Suppressor macrophage (primary cell): ENCODE measurements around the gene BZW2.
A peak's percentile ranks its signal among the peaks of the same experiment; 100 is the strongest.

Experiments
- DNase-seq, 4 experiments: peaks; one replicate each; pipeline ENCODE4 v3.0.0-alpha.2; 2020 to 2022

The BZW2 gene

DNA sequence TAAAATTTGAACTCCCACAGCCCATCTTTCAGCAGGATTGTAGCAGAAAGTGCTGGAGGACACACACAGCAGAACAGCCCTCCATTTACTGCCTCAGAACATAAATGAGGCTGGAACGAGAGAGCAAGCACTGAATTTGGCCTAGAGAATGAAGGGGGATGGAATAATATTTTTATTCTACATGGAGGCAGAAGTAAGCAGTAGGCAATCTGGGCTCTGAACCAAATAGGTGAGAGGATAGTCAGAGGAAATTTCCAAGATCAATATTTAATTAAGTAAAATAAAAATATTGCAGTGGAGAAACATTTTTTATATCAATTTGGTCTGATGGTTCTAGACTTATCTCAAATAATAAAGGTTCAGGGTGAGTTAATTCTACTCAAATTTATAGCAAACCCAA, 78.4 kb downstream of the BZW2 start:
- DNase-seq, result no peak

- no peak for DNase-seq
Measured at GRCh38 chr7:16726189-16726588, 80.2 kb downstream of the BZW2 start.

DNA sequence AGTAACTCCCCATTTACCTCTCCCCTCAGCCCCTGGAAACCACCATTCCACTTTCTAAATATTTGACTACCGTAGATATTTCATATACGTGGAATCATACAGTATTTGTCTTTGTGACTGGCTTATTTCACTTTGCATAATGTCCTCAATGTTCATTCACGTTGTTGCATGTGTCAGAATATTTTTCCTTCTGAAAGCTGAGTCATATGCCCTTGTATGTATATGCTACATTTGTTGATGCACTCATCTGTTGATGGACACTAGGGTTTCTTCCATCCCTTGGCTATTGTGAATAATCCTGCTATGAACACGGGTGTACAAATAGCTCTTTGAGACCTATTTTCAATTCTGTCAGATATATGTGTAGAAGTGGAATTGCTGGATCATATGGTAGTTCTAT, 81.8 kb downstream of the BZW2 start:
- no peak for DNase-seq

- no peak for DNase-seq
Measured at GRCh38 chr7:16728811-16729210, 82.8 kb downstream of the BZW2 start.

GRCh38 chr7:16729541-16729940, 83.6 kb downstream of the BZW2 start:
- DNase-seq, result no peak

DNA sequence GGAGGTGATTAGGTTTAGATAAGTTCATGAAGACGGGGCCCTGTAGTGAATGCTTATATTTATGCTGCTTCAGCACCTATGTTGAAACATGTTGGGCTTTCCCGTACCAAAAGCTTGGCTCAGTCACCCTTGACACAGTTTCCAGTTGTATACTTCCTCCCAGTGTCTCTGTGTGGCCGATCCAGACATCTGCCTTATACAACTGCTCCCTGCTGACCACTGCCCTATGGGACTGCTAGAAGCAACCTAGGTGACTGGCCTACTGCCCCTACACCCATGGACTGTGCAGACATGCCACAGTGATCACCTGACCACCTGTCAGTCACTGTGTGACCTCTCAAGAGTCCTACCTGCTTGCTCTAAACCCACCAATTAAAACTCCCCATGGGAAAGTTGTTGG, 85.0 kb downstream of the BZW2 start:
- DNase-seq, result peak; percentile 9 to 46 (median 36)

GRCh38 chr7:16732828-16733227, 86.8 kb downstream of the BZW2 start:
- no peak for DNase-seq

- no peak for DNase-seq
Measured at GRCh38 chr7:16734148-16734726, 88.3 kb downstream of the BZW2 start.

GRCh38 chr7:16735020-16735419, 89.0 kb downstream of the BZW2 start:
- DNase-seq, result no peak

- DNase-seq, result no peak
Measured at GRCh38 chr7:16738011-16738688, 92.2 kb downstream of the BZW2 start.

GRCh38 chr7:16739863-16740622, 94.1 kb downstream of the BZW2 start:
- peak; percentile 16 to 55 (median 28) for DNase-seq

DNA sequence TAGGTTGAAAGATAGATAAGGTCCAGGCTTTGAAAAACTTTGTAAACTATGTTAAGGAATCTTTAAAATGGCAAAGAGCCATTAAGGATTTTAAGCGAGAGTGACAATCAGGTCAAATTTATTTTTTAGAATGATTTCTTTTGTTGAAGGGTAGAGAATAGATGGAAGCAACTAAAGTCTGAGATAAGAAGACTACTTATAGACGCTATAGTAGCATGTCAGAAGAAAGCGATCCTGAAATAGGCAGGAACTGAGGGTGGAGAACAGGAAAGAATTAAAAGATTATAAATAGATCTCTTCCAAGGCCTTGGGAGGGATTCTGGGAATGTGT, 94.6 kb downstream of the BZW2 start:
- DNase-seq, result no peak

DNA sequence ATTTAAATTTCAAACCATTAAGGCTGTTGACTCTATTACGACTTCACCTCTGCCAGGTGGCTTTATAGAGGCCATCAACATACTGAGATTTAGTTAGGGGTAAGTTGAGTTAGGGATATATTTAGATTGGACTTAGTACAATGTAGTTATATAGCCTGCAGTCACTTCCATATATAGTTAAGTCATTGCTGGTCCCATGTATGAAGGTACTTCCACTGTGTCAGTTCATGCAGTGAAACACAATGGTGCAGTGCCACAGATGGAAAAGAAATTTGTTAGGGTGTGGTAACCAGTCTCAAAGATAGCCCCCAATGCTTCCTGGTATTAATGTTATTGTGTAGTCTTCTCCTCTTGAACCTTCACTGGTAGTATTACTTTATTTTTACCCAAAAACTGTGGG, 95.0 kb downstream of the BZW2 start:
- DNase-seq, result no peak

GRCh38 chr7:16741676-16742075, 95.7 kb downstream of the BZW2 start:
- DNase-seq, result no peak

GRCh38 chr7:16742547-16742946, 96.6 kb downstream of the BZW2 start:
- DNase-seq, result no peak

DNA sequence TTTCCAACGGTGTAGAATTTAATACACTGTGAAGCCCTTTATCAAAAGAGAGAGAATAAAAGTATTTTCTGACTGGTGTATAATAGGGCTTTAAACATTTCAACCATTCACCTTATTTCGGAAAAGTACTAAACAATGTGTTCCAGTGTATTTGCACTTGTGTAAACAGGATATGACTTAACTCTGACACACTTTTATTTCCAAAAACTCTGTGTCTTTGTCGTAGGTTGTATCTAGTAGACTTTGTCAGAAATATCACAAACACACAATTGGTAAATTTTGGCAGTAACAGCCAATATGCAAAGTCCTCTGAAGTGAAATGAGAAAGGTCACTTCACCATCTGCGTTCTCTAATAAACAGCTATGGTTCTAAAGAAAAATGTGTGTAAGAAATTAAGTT, 97.3 kb downstream of the BZW2 start:
- DNase-seq, result no peak

DNA sequence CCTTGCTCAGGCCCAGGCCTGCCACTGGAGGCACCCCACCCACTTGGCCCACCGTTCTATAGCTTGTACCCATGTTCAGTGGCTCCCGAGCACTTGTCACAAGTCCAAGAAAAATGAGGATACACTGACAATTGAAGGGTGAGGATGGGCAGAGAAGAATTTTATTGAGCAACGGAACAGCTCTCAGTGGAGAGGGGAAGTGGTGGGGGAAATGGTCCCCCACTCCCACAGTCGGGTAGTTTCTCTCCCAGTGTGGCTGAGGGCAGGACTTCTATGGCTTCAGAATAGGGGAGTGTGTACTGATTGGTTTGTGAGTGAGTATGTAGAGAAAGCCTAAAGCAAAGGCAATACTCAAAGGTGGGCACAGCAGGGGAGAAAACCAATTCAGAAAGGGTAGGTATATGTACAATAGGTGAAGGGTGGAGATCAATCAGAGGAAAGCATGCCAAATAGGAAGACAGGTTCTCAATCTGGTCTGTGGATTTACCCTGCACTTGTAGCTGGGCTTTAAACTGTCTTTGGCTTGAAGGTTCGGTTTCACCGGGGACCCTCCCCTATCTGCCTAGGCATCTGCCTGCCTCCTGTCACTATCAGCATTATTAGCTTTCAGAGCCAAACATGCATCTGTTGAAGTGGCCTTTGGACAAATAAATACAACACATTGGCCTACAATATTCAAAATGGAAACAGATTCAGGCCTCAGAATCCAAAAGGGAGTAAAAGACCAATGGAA, 98.7 kb downstream of the BZW2 start:
- peak; percentile 15 to 54 (median 32) for DNase-seq

GRCh38 chr7:16745645-16746044, 99.7 kb downstream of the BZW2 start:
- DNase-seq, result no peak

DNA sequence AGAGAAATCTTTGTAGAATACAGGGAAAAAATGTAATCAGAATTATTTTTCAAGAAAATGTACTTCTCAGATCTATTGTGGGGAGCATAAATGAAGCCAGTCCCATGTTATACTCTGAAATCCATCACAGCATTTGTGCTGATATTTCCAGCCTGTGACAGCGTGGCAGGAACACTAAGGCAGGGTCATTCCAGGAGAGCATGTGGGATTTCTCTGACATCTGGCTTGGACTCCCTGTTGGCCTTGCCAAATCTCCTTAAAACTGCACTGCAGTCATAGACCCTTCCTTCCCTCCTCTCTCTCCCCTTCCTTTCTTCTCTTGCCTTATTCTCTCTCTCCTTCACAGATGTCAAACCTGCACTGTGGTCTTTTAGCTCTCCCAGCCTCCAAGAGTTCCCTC, 101.1 kb downstream of the BZW2 start:
- no peak for DNase-seq

GRCh38 chr7:16753102-16753931, 107.3 kb downstream of the BZW2 start, which contains the start of gene TSPAN13:
TSS of gene TSPAN13 (plus strand) at chr7:16753755. CDS start at chr7:16753968, 213 bp downstream.
- peak; percentile 41 to 82 (median 62) for DNase-seq

- DNase-seq, result peak; percentile 10 to 48 (median 25)
Measured at GRCh38 chr7:16753932-16754855, 108.2 kb downstream of the BZW2 start.
